HG02678 (cell line): ENCODE measurements around the gene TNFRSF14.

Experiments used
- ATAC-seq: cut with Tn5 transposase; IDR thresholded peaks from one replicate; pipeline ENCODE4 v1.9.1; 2021; ENCODE audit warnings: mild to moderate bottlenecking, moderate library complexity; ENCODE audit not compliant: unreplicated experiment

Gene TNFRSF14

GRCh38 chr1:2586154-2587070, 30.2 kb downstream of the TNFRSF14 start, which contains the start of gene PRXL2B:
PRXL2B (plus strand) TSS chr1:2586777; CDS start chr1:2586886, 109 bp downstream.
- ATAC-seq = peak; percentile 74

GRCh38 chr1:2587071-2587859, 31.1 kb downstream of the TNFRSF14 start:
- ATAC-seq = peak; percentile 0

- ATAC-seq = no peak
These were observed 31.8 kb downstream of the TNFRSF14 start for GRCh38 chr1:2587860-2588571.

GRCh38 chr1:2588661-2589430, 32.7 kb downstream of the TNFRSF14 start:
- no peak for ATAC-seq

GRCh38 chr1:2589431-2590232, 33.5 kb downstream of the TNFRSF14 start:
- ATAC-seq = no peak

- no peak for ATAC-seq
These were observed 34.3 kb downstream of the TNFRSF14 start for GRCh38 chr1:2590233-2591141.

- ATAC-seq = no peak
These were observed 35.0 kb downstream of the TNFRSF14 start for GRCh38 chr1:2591233-2591580.

- ATAC-seq = no peak
These were observed 35.5 kb downstream of the TNFRSF14 start for GRCh38 chr1:2591581-2592261.

GRCh38 chr1:2592672-2593071, 36.5 kb downstream of the TNFRSF14 start:
- ATAC-seq = no peak

- ATAC-seq = no peak
These were observed 37.2 kb downstream of the TNFRSF14 start for GRCh38 chr1:2593251-2593878.

- ATAC-seq = no peak
These were observed 38.0 kb downstream of the TNFRSF14 start for GRCh38 chr1:2594001-2594640.

GRCh38 chr1:2594641-2595131, 38.5 kb downstream of the TNFRSF14 start:
- no peak for ATAC-seq

- ATAC-seq = no peak
These were observed 39.2 kb downstream of the TNFRSF14 start for GRCh38 chr1:2595261-2595811.

GRCh38 chr1:2595812-2596529, 39.8 kb downstream of the TNFRSF14 start:
- no peak for ATAC-seq

GRCh38 chr1:2596530-2597333, 40.6 kb downstream of the TNFRSF14 start:
- no peak for ATAC-seq
